Stomach (tissue), 9 donors: Measurements from ENCODE around the gene RAB40B. TPM values are rescaled to one million over a fixed set of nuclear protein-coding genes. Genes with fewer than 3 reads are reported as not detected.

Experiments
- DNase-seq, 2 donors: peaks; one replicate each; pipeline versions ENCODE4 v3.0.0 to v3.0.0-alpha.2; 2013 to 2019
- H3K27ac ChIP-seq, 5 donors: fragments of 200-600 bp in 4 of 5; sonication (generic) in 4 of 5; one replicate each; pipeline ENCODE4 v1.5.1; 2013 to 2019; ENCODE audit warnings: mild to moderate bottlenecking in 1 of 5, moderate library complexity in 1 of 5
- H3K27me3 ChIP-seq, 3 donors: fragments of 200-600 bp; sonication (generic); one replicate each; pipeline ENCODE4 v1.5.1; 2017 to 2019; ENCODE audit warnings: mixed run types in 1 of 3
- H3K36me3 ChIP-seq, 4 donors: fragments of 200-600 bp; sonication (generic); 1 replicate in 3 of 4; 2 replicates in 1 of 4; pipeline ENCODE4 v1.5.1; 2016 to 2019
- H3K4me1 ChIP-seq, 4 donors: fragments of 200-600 bp; sonication (generic); one replicate each; pipeline ENCODE4 v1.5.1; 2016 to 2019
- H3K4me3 ChIP-seq, 4 donors: fragments of 200-600 bp; sonication (generic) in 3 of 4; one replicate each; pipeline ENCODE4 v1.5.1; 2016 to 2019; ENCODE audit warnings: mild to moderate bottlenecking in 1 of 4
- H3K9me3 ChIP-seq, 4 donors: fragments of 200-600 bp; sonication (generic); one replicate each; pipeline ENCODE4 v1.5.1; 2016 to 2019
- CTCF ChIP-seq, 7 experiments: fragments of 450-650 bp in 4 of 7; fragments of 200-600 bp in 3 of 7; sonication (generic) in 3 of 7; IDR thresholded peaks; one replicate each; pipeline ENCODE4 v1.5.1; 2016 to 2019; ENCODE audit warnings: antibody characterized with exemption in 7 of 7, control low read depth in 2 of 7, mild to moderate bottlenecking in 1 of 7
- EP300 ChIP-seq: sonication (generic); formaldehyde crosslinking; IDR thresholded peaks from one replicate; pipeline ENCODE4 v1.6.1; 2017; ENCODE audit warnings: antibody characterized with exemption
- POLR2A ChIP-seq, 4 donors: fragments of 450-650 bp; IDR thresholded peaks; one replicate each; pipeline ENCODE4 v1.6.1; 2016; ENCODE audit warnings: antibody characterized with exemption in 4 of 4, control low read depth in 2 of 4, mild to moderate bottlenecking in 1 of 4, moderate library complexity in 1 of 4
- POLR2AphosphoS5 ChIP-seq, 3 donors: sonication (generic); formaldehyde crosslinking; IDR thresholded peaks; one replicate each; pipeline ENCODE4 v1.6.1; 2016; ENCODE audit warnings: antibody characterized with exemption in 3 of 3
- WGBS, 5 donors: extraction: QIAGEN DNeasy Blood & Tissue Kit in 3 of 5; methylation state at CpG; one replicate each; pipeline versions ENCODE4 v1.1.5 to v1.1.7; 2013 to 2018; 5-methylcytosine and 5-hydroxymethylcytosine counted together
- intact Hi-C: fragments of 100-400 bp; cut with DNase I; formaldehyde crosslinking; loops from one replicate; pipeline ENCODE4 v1.15.1; 2023; ENCODE audit warnings: low total_unique reads
- polyA plus RNA-seq, 3 donors: library from polyadenylated mRNA; stranded (reverse); fragments of 200-250 nt; gene quantifications; one replicate each; pipeline ENCODE4 v1.2.3, GENCODE V29; 2013
- total RNA-seq, 5 donors: library from RNA; depleted of rRNA; stranded (reverse); fragments of >200 nt; gene quantifications; one replicate each; pipeline versions ENCODE4 v1.1.0 to v1.2.3, GENCODE V29; 2014 to 2016
- donor health status: healthy with polysubstance abuse.
- donor health status: Bipolar disorder and iron deficiency.
- donor health status: healthy.

RAB40B gene
- total and polyA plus RNA-seq, 8 donors = 7.6 to 133 (median 22.2) TPM

- WGBS, 5 donors = 83 to 88% (median 87%) methylated on average over 40 to 48 of the region's 48 CpGs
- TF ChIP-seq CTCF (IDR thresholded peaks at IDR 0.05) (no peak), POLR2AphosphoS5 (IDR thresholded peaks at IDR 0.05) (no peak)
- H3K4me1 ChIP-seq = peaks cover under 1 to 4% (median 1%) of the 10 kb centered on the region in 4 donors
- no peaks in the 10 kb centered on the region for H3K27me3 ChIP-seq
- intact Hi-C loops = no loop called here
- H3K9me3 ChIP-seq = peaks cover 0 to 10% (median 4%) of the 10 kb centered on the region in 4 donors
- H3K36me3 ChIP-seq = peaks cover 9 to 73% (median 64%) of the 10 kb centered on the region in 4 donors
- H3K27ac ChIP-seq = no peak overlapping the region
- H3K4me3 ChIP-seq = no peak overlapping the region
- no peak for DNase-seq
Measured at GRCh38 chr17:82729479-82730260, 31.2 kb upstream of the RAB40B start.

- DNase-seq = no peak
- TF ChIP-seq EP300 = no peak
- 93 to 100% (median 99%) methylated on average over 2 to 10 of the region's 10 CpGs for WGBS, 5 donors
- Histone ChIP-seq H3K9me3 (no peaks in the 10 kb centered on the region), H3K27ac (no peak overlapping the region), H3K4me1 (no peaks in the 10 kb centered on the region), H3K27me3 (no peaks in the 10 kb centered on the region), H3K4me3 (no peak overlapping the region), H3K36me3 (peaks cover 16 to 91% (median 84%) of the 10 kb centered on the region in 4 donors)
- intact Hi-C loops = no loop called here
Measured at GRCh38 chr17:82726427-82726826, 27.9 kb upstream of the RAB40B start.

DNA sequence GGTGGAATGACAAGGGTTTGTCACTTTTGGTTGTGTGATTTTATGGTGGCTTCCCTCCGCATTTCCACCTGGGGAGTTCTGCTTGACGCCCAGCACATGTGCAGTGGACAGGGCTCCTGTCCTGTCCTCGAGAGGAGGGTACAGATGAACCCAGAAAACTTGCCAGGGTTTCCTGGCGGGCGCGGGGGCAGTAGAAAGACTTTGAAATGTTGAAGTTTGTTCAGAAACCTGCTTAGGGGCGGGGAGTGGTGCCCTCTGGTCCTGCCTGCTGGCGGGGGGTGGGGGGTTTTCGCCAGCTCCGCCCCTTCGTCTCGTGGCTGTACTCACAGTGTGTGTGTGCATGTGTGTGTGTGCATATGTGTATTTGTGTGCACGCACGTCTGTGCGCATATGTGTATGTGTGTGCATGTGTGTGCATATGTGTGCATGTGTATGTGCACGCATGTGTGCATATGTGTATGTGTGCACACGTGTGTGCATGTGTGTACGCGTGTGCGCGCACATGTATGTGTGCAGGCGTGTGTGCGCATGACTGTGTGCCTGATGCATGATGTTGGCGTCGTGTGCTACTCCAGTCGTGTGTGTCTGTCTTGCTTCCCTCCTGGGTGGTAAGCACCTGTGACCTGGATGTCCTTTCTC lies 24.8 kb upstream of the RAB40B start:
- peaks cover 0 to 7% (median 3%) of the 10 kb centered on the region in 4 donors for H3K4me1 ChIP-seq
- H3K4me3 ChIP-seq = no peak overlapping the region
- WGBS, 5 donors = 89 to 96% (median 92%) methylated on average over 22 to 26 of the region's 26 CpGs
- intact Hi-C loops = no loop called here
- peaks cover 24 to 97% (median 93%) of the 10 kb centered on the region in 4 donors for H3K36me3 ChIP-seq
- H3K27ac ChIP-seq = no peak overlapping the region
- no peak for DNase-seq
- H3K9me3 ChIP-seq = no peaks in the 10 kb centered on the region
- no peaks in the 10 kb centered on the region for H3K27me3 ChIP-seq
- TF ChIP-seq EP300 (no peak), POLR2A (IDR thresholded peaks at IDR 0.05) (no peak), CTCF (IDR thresholded peaks at IDR 0.05) (no peak), POLR2AphosphoS5 (IDR thresholded peaks at IDR 0.05) (no peak)

- Histone ChIP-seq H3K36me3 (peaks cover 24 to 89% (median 85%) of the 10 kb centered on the region in 4 donors), H3K9me3 (no peaks in the 10 kb centered on the region), H3K27ac (no peak overlapping the region), H3K4me3 (no peak overlapping the region), H3K4me1 (peaks cover 7 to 15% (median 11%) of the 10 kb centered on the region in 4 donors), H3K27me3 (no peaks in the 10 kb centered on the region)
- intact Hi-C loops = no loop called here
- DNase-seq = no peak
- TF ChIP-seq POLR2A (IDR thresholded peaks at IDR 0.05) (no peak), EP300 (no peak), POLR2AphosphoS5 (IDR thresholded peaks at IDR 0.05) (no peak), CTCF (IDR thresholded peaks at IDR 0.05) (no peak)
- WGBS, 5 donors = 87 to 91% (median 88%) methylated on average over 14 to 19 of the region's 19 CpGs
Measured at GRCh38 chr17:82722341-82723013, 24.0 kb upstream of the RAB40B start.
